ENCODE results near the gene CHRFAM7A.
"Not testable (repeated sequence)": the region's sequence is repeated elsewhere in the genome, so short reads cannot be mapped to it uniquely, and the experiment has no call there.

CHRFAM7A gene

GRCh38 chr15:30321063-30321462, 72.3 kb downstream of the CHRFAM7A start:
- not testable (repeated sequence) for DNase-seq (ENCODE audit: low spot score)

- DNase-seq (ENCODE audit: low spot score) = not testable (repeated sequence)
Observed at GRCh38 chr15:30315704-30316103, 77.6 kb downstream of the CHRFAM7A start.

GRCh38 chr15:30310575-30310974, 82.8 kb downstream of the CHRFAM7A start:
- not testable (repeated sequence) for DNase-seq (ENCODE audit: low spot score)
